ENCODE results near the gene RILPL2.
A peak's percentile ranks its signal among the peaks of the same experiment; 100 is the strongest.
"Not testable (repeated sequence)": the region's sequence is repeated elsewhere in the genome, so short reads cannot be mapped to it uniquely, and the experiment has no call there.

Gene RILPL2

GRCh38 chr12:123401753-123402683 lies 34.5 kb downstream of the RILPL2 start:
- DNase-seq (ENCODE audit: low read depth in 2 of 2) = no peak

- no peak for DNase-seq (ENCODE audit: low read depth in 2 of 2)
These were observed 37.2 kb downstream of the RILPL2 start for GRCh38 chr12:123399255-123399617.

- DNase-seq (ENCODE audit: low read depth in 2 of 2) = no peak
These were observed 37.8 kb downstream of the RILPL2 start for GRCh38 chr12:123398550-123399254.

- no peak for DNase-seq (ENCODE audit: low read depth in 2 of 2)
These were observed 38.3 kb downstream of the RILPL2 start for GRCh38 chr12:123398177-123398549.

GRCh38 chr12:123397400-123397799 lies 39.1 kb downstream of the RILPL2 start:
- no peak for DNase-seq (ENCODE audit: low read depth in 2 of 2)

GRCh38 chr12:123396954-123397353 lies 39.5 kb downstream of the RILPL2 start:
- DNase-seq (ENCODE audit: low read depth in 2 of 2) = no peak

GRCh38 chr12:123396543-123396942 lies 39.9 kb downstream of the RILPL2 start:
- no peak for DNase-seq (ENCODE audit: low read depth in 2 of 2)

GRCh38 chr12:123395236-123395635 lies 41.2 kb downstream of the RILPL2 start:
- no peak for DNase-seq (ENCODE audit: low read depth in 2 of 2)

- no peak for DNase-seq (ENCODE audit: low read depth in 2 of 2)
These were observed 42.7 kb downstream of the RILPL2 start for GRCh38 chr12:123393747-123394146.

GRCh38 chr12:123391546-123392343 lies 44.7 kb downstream of the RILPL2 start:
- DNase-seq (ENCODE audit: low read depth in 2 of 2) = no peak

- no peak for DNase-seq (ENCODE audit: low read depth in 2 of 2)
These were observed 45.7 kb downstream of the RILPL2 start for GRCh38 chr12:123390498-123391426.

GRCh38 chr12:123389560-123390351 lies 46.7 kb downstream of the RILPL2 start:
- DNase-seq (ENCODE audit: low read depth in 2 of 2) = no peak

- DNase-seq (ENCODE audit: low read depth in 2 of 2) = no peak
These were observed 47.4 kb downstream of the RILPL2 start for GRCh38 chr12:123388951-123389559.

- peak; percentile 44 to 49 for DNase-seq (ENCODE audit: low read depth in 2 of 2)
These were observed 48.1 kb downstream of the RILPL2 start for GRCh38 chr12:123388177-123388950.

- no peak for DNase-seq (ENCODE audit: low read depth in 2 of 2)
These were observed 48.8 kb downstream of the RILPL2 start for GRCh38 chr12:123387508-123388176.

- DNase-seq (ENCODE audit: low read depth in 2 of 2) = not testable (repeated sequence)
These were observed 50.9 kb downstream of the RILPL2 start for GRCh38 chr12:123385536-123385935.

GRCh38 chr12:123384994-123385376 lies 51.5 kb downstream of the RILPL2 start:
- DNase-seq (ENCODE audit: low read depth in 2 of 2) = no peak

- no peak for DNase-seq (ENCODE audit: low read depth in 2 of 2)
These were observed 52.0 kb downstream of the RILPL2 start for GRCh38 chr12:123384318-123384993.

Data from activated CD8-positive, alpha-beta memory T cell treated with anti-CD3 and anti-CD28 coated beads for 4 hours (primary cell).